H1 (cell line): ENCODE data around the gene RALGAPA2. TPM values are rescaled to one million over a fixed set of nuclear protein-coding genes. Genes with fewer than 3 reads are reported as not detected.

Experiments
- SAP30 ChIP-seq: fragments of 300-600 bp; sonication (generic); IDR thresholded peaks from 2 replicates; pipeline ENCODE4 v1.7.1; 2012; ENCODE audit warnings: low read length, moderate library complexity, mild to moderate bottlenecking, inconsistent platforms; ENCODE audit not compliant: insufficient read depth, insufficient replicate concordance
- polyA plus RNA-seq, 7 experiments: library from polyadenylated mRNA; depleted of rRNA in 3 of 7; stranded (reverse) in 5 of 7; unstranded in 2 of 7; fragments of >200 nt in 5 of 7; fragments of 200-250 nt in 2 of 7; gene quantifications; 1 replicate in 5 of 7; 2 replicates in 1 of 7; 4 replicates in 1 of 7; pipeline versions ENCODE4 v1.2.1 to v1.2.3, GENCODE V29; 2011 to 2013; ENCODE audit warnings: missing spikeins in 2 of 7, mixed read lengths in 2 of 7
- total RNA-seq: library from RNA; stranded (reverse); fragmentation: NEBNext Ultra II Directional; extraction: Animal tissue kit (Norgen Biotek cat#: 25700); gene quantifications from 2 replicates; pipeline ENCODE4 v1.2.1, GENCODE V29; 2021

Gene RALGAPA2
- total and polyA plus RNA-seq, 2 of the 8 experiments (the other 6 are each of a cell fraction or from before 2014, with no cell fraction given): 5.1 to 25.5 TPM

DNA sequence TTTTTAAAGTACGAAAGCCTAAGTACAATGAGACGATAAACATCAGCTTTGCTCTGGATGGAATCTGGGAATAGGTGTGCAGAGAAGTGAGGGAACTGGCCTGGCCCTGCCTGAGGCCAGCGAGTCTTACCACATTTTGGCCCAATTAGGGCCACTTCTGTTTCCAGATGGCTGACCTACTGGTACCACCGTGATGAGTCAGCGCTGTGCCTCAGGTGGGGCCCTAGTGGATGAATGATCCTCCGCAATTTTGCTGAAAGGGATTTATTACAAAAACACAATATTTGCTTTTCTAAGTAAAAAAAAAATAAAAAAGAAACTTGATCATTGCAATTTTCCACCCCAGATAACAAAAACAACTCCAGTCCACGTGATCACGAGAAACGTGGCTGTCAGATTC lies 322.1 kb downstream of the RALGAPA2 start (continued):
- TF ChIP-seq SAP30: no peak
